HEK293T (cell line): Measurements from ENCODE around the gene KCNH4.

Experiments
- BHLHE40 ChIP-seq: fragments of 450-650 bp; IDR thresholded peaks from 2 replicates; pipeline ENCODE4 v1.6.1; 2016; ENCODE audit warnings: mild to moderate bottlenecking, moderate library complexity, borderline replicate concordance
- CTBP1 ChIP-seq: fragments of 450-650 bp; IDR thresholded peaks from 2 replicates; pipeline ENCODE4 v1.6.1; 2016; ENCODE audit warnings: borderline replicate concordance
- FOXA1 ChIP-seq: fragments of 450-650 bp; IDR thresholded peaks from 2 replicates; pipeline ENCODE4 v1.6.1; 2016; ENCODE audit warnings: mild to moderate bottlenecking
- FOXK2 ChIP-seq: fragments of 450-650 bp; IDR thresholded peaks from 2 replicates; pipeline ENCODE4 v1.6.1; 2016; ENCODE audit warnings: mild to moderate bottlenecking
- FOXM1 ChIP-seq: fragments of 450-650 bp; IDR thresholded peaks from 2 replicates; pipeline ENCODE4 v1.6.1; 2017; ENCODE audit warnings: mild to moderate bottlenecking, borderline replicate concordance
- PKNOX1 ChIP-seq: fragments of 450-650 bp; IDR thresholded peaks from 2 replicates; pipeline ENCODE4 v1.6.1; 2016
- SUZ12 ChIP-seq: fragments of 450-650 bp; IDR thresholded peaks from 2 replicates; pipeline ENCODE4 v1.6.1; 2016; ENCODE audit warnings: mild to moderate bottlenecking
- TARDBP ChIP-seq: fragments of 450-650 bp; IDR thresholded peaks from 2 replicates; pipeline ENCODE4 v1.6.1; 2016

DNA sequence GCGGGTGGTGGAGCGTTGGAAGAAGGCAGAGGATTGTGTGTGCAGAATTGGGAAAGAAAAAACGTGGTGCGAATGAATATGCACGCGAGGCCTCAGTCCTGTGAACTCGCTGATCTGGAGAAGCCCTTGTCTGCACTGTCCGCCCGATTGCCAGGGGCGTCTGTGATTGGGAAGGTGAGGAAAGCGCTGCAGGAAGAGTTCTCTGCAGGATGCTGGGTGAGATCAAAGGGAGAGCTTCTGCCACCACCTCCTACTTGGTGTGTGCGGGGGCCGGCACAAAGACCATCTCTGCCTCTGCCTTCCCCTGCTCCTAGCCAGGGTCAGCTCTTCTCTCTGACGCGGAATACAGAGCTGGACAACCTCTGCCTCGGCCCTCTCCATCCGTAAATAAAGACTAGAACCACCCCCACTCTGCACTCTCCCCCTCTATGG is 25.3 kb downstream of the KCNH4 start:
- TF ChIP-seq SUZ12 (no peak), BHLHE40 (no peak), TARDBP (no peak), FOXM1 (no peak), PKNOX1 (no peak), FOXK2 (no peak), FOXA1 (no peak), CTBP1 (no peak)
